SK-N-SH (cell line): ENCODE data around the gene GTPBP10. TPM values are rescaled to one million over a fixed set of nuclear protein-coding genes. Genes with fewer than 3 reads are reported as not detected.
A peak's percentile ranks its signal among the peaks of the same experiment; 100 is the strongest.

Experiments
- CTCF ChIA-PET: fragments of 300-600, 350-600 bp; formaldehyde crosslinking; extraction: SDS; loops from one replicate; lab custom pipeline; 2021; lab: Yijun Ruan, JAX
- POLR2A ChIA-PET: fragments of 350-600 bp; sonication (Branson Sonifier 250); formaldehyde crosslinking; extraction: SDS; loops from one replicate; lab custom pipeline; 2020; ENCODE audit warnings: antibody characterized with exemption, inconsistent platforms; lab: Yijun Ruan, JAX
- DNase-seq: peaks from one replicate; pipeline ENCODE4 v3.0.0; 2012
- H2AFZ ChIP-seq: fragments of 200-600 bp; sonication (generic); 2 replicates; pipeline ENCODE4 v1.8.1; 2016; ENCODE audit warnings: antibody characterized with exemption, mild to moderate bottlenecking, low read depth
- H3F3A ChIP-seq: fragments of 200-600 bp; sonication (generic); replicated peaks from 2 replicates; pipeline ENCODE3; 2016; ENCODE audit warnings: antibody characterized with exemption, mild to moderate bottlenecking; ENCODE audit not compliant: insufficient read depth
- H3K27ac ChIP-seq, 2 experiments: fragments of 200-500 bp in 1 of 2; fragments of 200-600 bp in 1 of 2; sonication (Bioruptor generic) in 1 of 2; sonication (generic), shearing (Covaris generic) in 1 of 2; 2 replicates each; pipeline versions ENCODE4 v1.5.1 to v1.6.1; 2014 to 2016; ENCODE audit warnings: low read depth in 2 of 2, inconsistent platforms in 1 of 2, low read length in 1 of 2, mild to moderate bottlenecking in 1 of 2, mixed read lengths in 1 of 2
- H3K27me3 ChIP-seq: fragments of 200-600 bp; sonication (generic), shearing (Covaris generic); 2 replicates; pipeline ENCODE4 v1.6.1; 2016; ENCODE audit warnings: mixed run types; ENCODE audit not compliant: insufficient read depth
- H3K36me3 ChIP-seq, 2 experiments: fragments of 200-500 bp in 1 of 2; fragments of 200-600 bp in 1 of 2; sonication (Bioruptor generic) in 1 of 2; sonication (generic) in 1 of 2; replicated peaks in 1 of 2; 2 replicates each; pipeline versions ENCODE3 to v1.5.1; 2014 to 2016; ENCODE audit warnings: low read length in 1 of 2, mild to moderate bottlenecking in 1 of 2; ENCODE audit not compliant: insufficient read depth in 2 of 2, control insufficient read depth in 1 of 2
- H3K4me1 ChIP-seq, 2 experiments: fragments of 200-500 bp in 1 of 2; fragments of 200-600 bp in 1 of 2; sonication (Bioruptor generic) in 1 of 2; sonication (generic), shearing (Covaris generic) in 1 of 2; 2 replicates each; pipeline versions ENCODE4 v1.5.1 to v1.6.1; 2014 to 2016; ENCODE audit warnings: low read depth in 1 of 2, low read length in 1 of 2, mixed run types in 1 of 2; ENCODE audit not compliant: insufficient read depth in 2 of 2, control insufficient read depth in 1 of 2
- H3K4me2 ChIP-seq: fragments of 200-600 bp; sonication (generic), shearing (Covaris generic); 2 replicates; pipeline ENCODE4 v1.6.1; 2017; ENCODE audit warnings: mixed run types
- H3K4me3 ChIP-seq, 2 experiments: fragments of 200-500 bp in 1 of 2; fragments of 200-600 bp in 1 of 2; sonication (Bioruptor generic) in 1 of 2; sonication (generic), shearing (Covaris generic) in 1 of 2; 2 replicates each; pipeline versions ENCODE4 v1.5.1 to v1.8.1; 2014 to 2016; ENCODE audit warnings: low read depth in 2 of 2, inconsistent platforms in 1 of 2, low read length in 1 of 2, mild to moderate bottlenecking in 1 of 2, mixed read lengths in 1 of 2, moderate library complexity in 1 of 2
- H3K79me2 ChIP-seq: fragments of 200-600 bp; sonication (generic); 2 replicates; pipeline ENCODE4 v1.8.1; 2017; ENCODE audit warnings: mild to moderate bottlenecking; ENCODE audit not compliant: insufficient read depth
- H3K9ac ChIP-seq: fragments of 200-600 bp; sonication (generic); 2 replicates; pipeline ENCODE4 v1.6.1; 2017; ENCODE audit warnings: mixed run types
- H3K9me2 ChIP-seq: fragments of 200-600 bp; sonication (generic); 2 replicates; pipeline ENCODE4 v1.6.1; 2017; ENCODE audit warnings: mixed run types
- H3K9me3 ChIP-seq: fragments of 200-600 bp; sonication (generic); 2 replicates; pipeline ENCODE4 v1.6.1; 2017; ENCODE audit warnings: mixed run types, mild to moderate bottlenecking, moderate library complexity
- H4K20me1 ChIP-seq: fragments of 200-600 bp; sonication (generic); 2 replicates; pipeline ENCODE4 v1.6.1; 2017; ENCODE audit warnings: mild to moderate bottlenecking, mixed run types; ENCODE audit not compliant: insufficient read depth
- CHD2 ChIP-seq: fragments of 150-350 bp; IDR thresholded peaks from 2 replicates; pipeline ENCODE4 v1.6.1; 2018; ENCODE audit warnings: low read length; ENCODE audit not compliant: partially characterized antibody
- CTCF ChIP-seq: fragments of 200-600 bp; sonication (generic); IDR thresholded peaks from 2 replicates; pipeline ENCODE4 v1.6.1; 2017; ENCODE audit warnings: antibody characterized with exemption, mild to moderate bottlenecking, moderate library complexity
- ELF1 ChIP-seq: IDR thresholded peaks from 2 replicates; pipeline ENCODE4 v1.4.0; 2012
- EZH2phosphoT487 ChIP-seq: fragments of 200-600 bp; sonication (generic); IDR thresholded peaks from 2 replicates; pipeline ENCODE4 v1.6.1; 2017; ENCODE audit warnings: low read depth, mixed run types, mild to moderate bottlenecking, antibody characterized with exemption, moderate library complexity, borderline replicate concordance
- FOSL2 ChIP-seq: IDR thresholded peaks from 2 replicates; pipeline ENCODE4 v1.4.0; 2012; ENCODE audit warnings: low read depth, mild to moderate bottlenecking, moderate library complexity, borderline replicate concordance
- FOXJ3 ChIP-seq: sonication (generic); formaldehyde crosslinking; IDR thresholded peaks from 2 replicates; pipeline ENCODE4 v1.5.1; 2020; ENCODE audit warnings: mild to moderate bottlenecking, missing genetic modification reagents
- FOXM1 ChIP-seq: IDR thresholded peaks from 2 replicates; pipeline ENCODE4 v1.4.0; 2012; ENCODE audit warnings: low read depth, mild to moderate bottlenecking
- GABPA ChIP-seq: IDR thresholded peaks from 2 replicates; pipeline ENCODE4 v1.4.0; 2012; ENCODE audit warnings: low read depth, mild to moderate bottlenecking
- GATA2 ChIP-seq: sonication (generic); formaldehyde crosslinking; IDR thresholded peaks from 2 replicates; pipeline ENCODE4 v1.5.0; 2020; ENCODE audit warnings: mild to moderate bottlenecking, missing genetic modification reagents
- JUND ChIP-seq: IDR thresholded peaks from 2 replicates; pipeline ENCODE4 v1.4.0; 2012
- MAX ChIP-seq: IDR thresholded peaks from 2 replicates; pipeline ENCODE4 v1.4.0; 2012; ENCODE audit warnings: low read depth
- MXI1 ChIP-seq: IDR thresholded peaks from 2 replicates; pipeline ENCODE4 v1.6.1; 2012; ENCODE audit warnings: mild to moderate bottlenecking, low read depth, low read length, improper control_type of control experiment
- NFIC ChIP-seq: IDR thresholded peaks from 2 replicates; pipeline ENCODE4 v1.4.0; 2012; ENCODE audit warnings: borderline replicate concordance
- POLR2AphosphoS5 ChIP-seq: IDR thresholded peaks from 2 replicates; pipeline ENCODE4 v1.6.1; 2012; ENCODE audit warnings: low read depth, low read length
- RAD21 ChIP-seq: IDR thresholded peaks from 2 replicates; pipeline ENCODE4 v1.6.1; 2012; ENCODE audit warnings: mild to moderate bottlenecking, low read length
- RCOR1 ChIP-seq: fragments of 150-350 bp; IDR thresholded peaks from 2 replicates; pipeline ENCODE4 v1.6.1; 2017; ENCODE audit warnings: antibody characterized with exemption, low read length
- REST ChIP-seq: IDR thresholded peaks from 2 replicates; pipeline ENCODE4 v1.6.1; 2012; ENCODE audit warnings: mild to moderate bottlenecking, low read depth, low read length, moderate library complexity
- RXRA ChIP-seq: IDR thresholded peaks from 2 replicates; pipeline ENCODE4 v1.4.0; 2012; ENCODE audit warnings: low read depth, mild to moderate bottlenecking, borderline replicate concordance
- SIN3A ChIP-seq: IDR thresholded peaks from 2 replicates; pipeline ENCODE4 v1.6.1; 2012; ENCODE audit warnings: low read depth, mild to moderate bottlenecking, low read length, moderate library complexity, borderline replicate concordance
- TAF1 ChIP-seq: IDR thresholded peaks from 2 replicates; pipeline ENCODE4 v1.6.1; 2012; ENCODE audit warnings: low read depth, mild to moderate bottlenecking, low read length, moderate library complexity, borderline replicate concordance
- TEAD4 ChIP-seq: IDR thresholded peaks from 2 replicates; pipeline ENCODE4 v1.4.0; 2012; ENCODE audit warnings: mild to moderate bottlenecking, borderline replicate concordance; ENCODE audit not compliant: insufficient read depth
- USF1 ChIP-seq: IDR thresholded peaks from 2 replicates; pipeline ENCODE4 v1.4.0; 2012; ENCODE audit warnings: low read depth, borderline replicate concordance
- YY1 ChIP-seq: IDR thresholded peaks from 2 replicates; pipeline ENCODE4 v1.4.0; 2012; ENCODE audit warnings: low read depth, mild to moderate bottlenecking
- polyA plus RNA-seq, 3 experiments: library from polyadenylated mRNA; depleted of rRNA; stranded (reverse); fragments of >200 nt; gene quantifications; 2 replicates each; pipeline ENCODE4 v1.2.3, GENCODE V29; 2012
- TF ChIP-seq, protein P1 (sequence below): fragments of 150-350 bp; IDR thresholded peaks from 2 replicates; pipeline ENCODE4 v1.6.1; 2017; ENCODE audit warnings: antibody characterized with exemption, low read length, low read depth, borderline replicate concordance
- TF ChIP-seq, protein P2 (sequence below): IDR thresholded peaks from 2 replicates; pipeline ENCODE4 v1.4.0; 2012; ENCODE audit warnings: low read depth, borderline replicate concordance

The GTPBP10 gene
- polyA plus RNA-seq, 1 of the 3 experiments (the other 2 are of a cell fraction), result 8.5 TPM

DNA sequence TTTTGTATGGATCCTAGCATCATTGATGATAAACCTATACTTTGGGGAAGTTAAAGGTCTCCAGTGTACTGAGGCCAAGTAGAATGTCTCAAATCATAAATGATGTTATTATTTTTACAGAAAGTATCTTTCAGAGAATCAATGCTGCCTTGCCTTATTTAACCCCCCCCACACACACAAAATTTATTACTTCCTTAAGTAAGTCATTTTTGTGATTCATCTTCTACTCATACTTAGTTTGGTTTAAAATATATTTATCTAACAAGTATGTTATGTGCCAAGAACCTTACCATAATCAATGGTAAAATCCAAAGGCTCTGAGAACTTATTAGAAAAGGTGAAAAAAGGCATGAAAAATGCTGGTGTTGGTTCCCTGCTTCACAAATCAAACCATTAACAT lies 37.9 kb downstream of the GTPBP10 start:
- Histone ChIP-seq H3K4me3 (no peak overlapping the region), H3F3A (peaks cover 54% of the 10 kb centered on the region), H4K20me1 (no peaks in the 10 kb centered on the region), H3K36me3 (peaks cover 56 to 74% of the 10 kb centered on the region in 2 experiments), H3K9me2 (no peaks in the 10 kb centered on the region), H3K4me1 (peaks cover 0 to 24% of the 10 kb centered on the region in 2 experiments), H3K4me2 (peak overlapping the region; percentile 67), H3K27me3 (no peaks in the 10 kb centered on the region), H3K9ac (peak overlapping the region; percentile 64), H2AFZ (0 out of 2 replicates have a peak overlapping the region, but pooled peaks have one; percentile 0), H3K79me2 (peaks cover 17% of the 10 kb centered on the region), H3K27ac (peak overlapping the region; percentile 53 to 95; a peak in 3 of 4 replicates), H3K9me3 (peaks cover 12% of the 10 kb centered on the region; the same call in 1 of the 2 replicates)
- ChIA-PET CTCF (no interaction called here), POLR2A (no interaction called here)
- no peak for DNase-seq
- TF ChIP-seq RAD21 (no peak), GATA2 (CRISPR knock-in tag) (no peak), REST (no peak), MAX (no peak), RCOR1 (no peak), FOXJ3 (CRISPR knock-in tag) (no peak), USF1 (no peak), MXI1 (no peak), TAF1 (no peak), SIN3A (no peak), GABPA (no peak), FOSL2 (peak; percentile 92), FOXM1 (peak; percentile 64; the same call in 1 of the 2 replicates), EZH2phosphoT487 (no peak), NFIC (peak; percentile 86), RXRA (peak; percentile 55; the same call in 1 of the 2 replicates), TEAD4 (no peak), YY1 (no peak), POLR2AphosphoS5 (no peak), CTCF (no peak), ELF1 (no peak), CHD2 (no peak), JUND (peak; percentile 91)
- TF ChIP-seq, protein P1, sequence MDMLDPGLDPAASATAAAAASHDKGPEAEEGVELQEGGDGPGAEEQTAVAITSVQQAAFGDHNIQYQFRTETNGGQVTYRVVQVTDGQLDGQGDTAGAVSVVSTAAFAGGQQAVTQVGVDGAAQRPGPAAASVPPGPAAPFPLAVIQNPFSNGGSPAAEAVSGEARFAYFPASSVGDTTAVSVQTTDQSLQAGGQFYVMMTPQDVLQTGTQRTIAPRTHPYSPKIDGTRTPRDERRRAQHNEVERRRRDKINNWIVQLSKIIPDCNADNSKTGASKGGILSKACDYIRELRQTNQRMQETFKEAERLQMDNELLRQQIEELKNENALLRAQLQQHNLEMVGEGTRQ, result no peak
- TF ChIP-seq, protein P2, sequence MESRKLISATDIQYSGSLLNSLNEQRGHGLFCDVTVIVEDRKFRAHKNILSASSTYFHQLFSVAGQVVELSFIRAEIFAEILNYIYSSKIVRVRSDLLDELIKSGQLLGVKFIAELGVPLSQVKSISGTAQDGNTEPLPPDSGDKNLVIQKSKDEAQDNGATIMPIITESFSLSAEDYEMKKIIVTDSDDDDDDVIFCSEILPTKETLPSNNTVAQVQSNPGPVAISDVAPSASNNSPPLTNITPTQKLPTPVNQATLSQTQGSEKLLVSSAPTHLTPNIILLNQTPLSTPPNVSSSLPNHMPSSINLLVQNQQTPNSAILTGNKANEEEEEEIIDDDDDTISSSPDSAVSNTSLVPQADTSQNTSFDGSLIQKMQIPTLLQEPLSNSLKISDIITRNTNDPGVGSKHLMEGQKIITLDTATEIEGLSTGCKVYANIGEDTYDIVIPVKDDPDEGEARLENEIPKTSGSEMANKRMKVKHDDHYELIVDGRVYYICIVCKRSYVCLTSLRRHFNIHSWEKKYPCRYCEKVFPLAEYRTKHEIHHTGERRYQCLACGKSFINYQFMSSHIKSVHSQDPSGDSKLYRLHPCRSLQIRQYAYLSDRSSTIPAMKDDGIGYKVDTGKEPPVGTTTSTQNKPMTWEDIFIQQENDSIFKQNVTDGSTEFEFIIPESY, result no peak
